WERI-Rb-1 (cell line): ENCODE results near the gene SPON2.

Source experiments
- DNase-seq: peaks from one replicate; pipeline ENCODE4 v3.0.0-alpha.2; 2020
- H3K27ac ChIP-seq: fragments of 250-450 bp; sonication (Bioruptor Pico); 2 replicates; pipeline ENCODE4 v1.5.1; 2020; ENCODE audit warnings: mild to moderate bottlenecking, moderate library complexity
- H3K27me3 ChIP-seq: fragments of 250-450 bp; sonication (Bioruptor Pico); 2 replicates; pipeline ENCODE4 v1.5.1; 2021; ENCODE audit warnings: mild to moderate bottlenecking, low read depth, moderate library complexity; ENCODE audit not compliant: insufficient read depth, severe bottlenecking
- H3K36me3 ChIP-seq: fragments of 250-450 bp; sonication (Bioruptor Pico); 2 replicates; pipeline ENCODE4 v1.5.1; 2020; ENCODE audit warnings: mild to moderate bottlenecking, moderate library complexity
- H3K4me3 ChIP-seq: 2 replicates; pipeline ENCODE4 v1.5.1; 2011; ENCODE audit warnings: low read depth, mild to moderate bottlenecking, control low read depth, low read length
- H3K9me3 ChIP-seq: fragments of 250-450 bp; sonication (Bioruptor Pico); 2 replicates; pipeline ENCODE4 v1.5.1; 2021; ENCODE audit warnings: mild to moderate bottlenecking, moderate library complexity; ENCODE audit not compliant: severe bottlenecking
- CTCF ChIP-seq: IDR thresholded peaks from 2 replicates; pipeline ENCODE4 v1.5.1; 2011; ENCODE audit warnings: low read depth, mild to moderate bottlenecking, control low read depth, inconsistent platforms, low read length

Gene SPON2

DNA sequence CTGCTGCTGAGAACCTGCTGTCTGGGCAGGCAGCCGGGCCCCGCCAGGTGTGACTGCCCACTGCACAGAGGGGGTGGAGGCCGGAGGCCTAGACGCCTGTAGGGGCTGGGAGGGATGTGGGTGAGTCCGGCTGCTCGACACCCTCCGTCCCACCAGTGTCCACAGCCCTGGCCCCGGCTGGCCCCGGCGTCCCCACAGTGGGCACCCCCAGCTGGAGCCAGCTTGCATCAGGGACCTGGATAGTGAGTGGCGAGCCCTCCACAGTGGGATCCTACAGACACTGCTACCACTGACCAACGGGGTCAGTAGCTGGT, 34.7 kb upstream of the SPON2 start:
- no peaks in the 10 kb centered on the region for H3K9me3 ChIP-seq
- DNase-seq, result no peak
- H3K36me3 ChIP-seq, result peaks cover 28% of the 10 kb centered on the region
- peak overlapping the region; percentile 67 for H3K27ac ChIP-seq
- H3K4me3 ChIP-seq, result no peak overlapping the region
- no peaks in the 10 kb centered on the region for H3K27me3 ChIP-seq
- no peak for TF ChIP-seq CTCF

- peak overlapping the region; percentile 67 for H3K27ac ChIP-seq
- peaks cover 24% of the 10 kb centered on the region for H3K36me3 ChIP-seq
- H3K4me3 ChIP-seq, result no peak overlapping the region
- TF ChIP-seq CTCF, result no peak
- no peaks in the 10 kb centered on the region for H3K27me3 ChIP-seq
- peak; percentile 8 for DNase-seq
- no peaks in the 10 kb centered on the region for H3K9me3 ChIP-seq
Observed at GRCh38 chr4:1206299-1207156, 34.1 kb upstream of the SPON2 start.

- peak; percentile 15 for DNase-seq
- H3K27ac ChIP-seq, result peak overlapping the region; percentile 49
- no peaks in the 10 kb centered on the region for H3K9me3 ChIP-seq
- no peak overlapping the region for H3K4me3 ChIP-seq
- H3K27me3 ChIP-seq, result no peaks in the 10 kb centered on the region
- TF ChIP-seq CTCF, result no peak
- H3K36me3 ChIP-seq, result peaks cover 16% of the 10 kb centered on the region
Observed at GRCh38 chr4:1205586-1206298, 33.4 kb upstream of the SPON2 start.

GRCh38 chr4:1204828-1205585, 32.6 kb upstream of the SPON2 start:
- Histone ChIP-seq H3K4me3 (no peak overlapping the region), H3K27ac (peak overlapping the region; percentile 44), H3K9me3 (no peaks in the 10 kb centered on the region), H3K36me3 (peaks cover 15% of the 10 kb centered on the region), H3K27me3 (no peaks in the 10 kb centered on the region)
- peak; percentile 9 for DNase-seq
- TF ChIP-seq CTCF, result no peak

GRCh38 chr4:1204286-1204827, 32.0 kb upstream of the SPON2 start:
- H3K9me3 ChIP-seq, result no peaks in the 10 kb centered on the region
- TF ChIP-seq CTCF, result no peak
- DNase-seq, result peak; percentile 6
- H3K36me3 ChIP-seq, result peaks cover 15% of the 10 kb centered on the region
- no peaks in the 10 kb centered on the region for H3K27me3 ChIP-seq
- peak overlapping the region; percentile 44 for H3K27ac ChIP-seq
- no peak overlapping the region for H3K4me3 ChIP-seq
